HepG2 (cell line): ENCODE measurements around the gene TSSK2. TPM values are rescaled to one million over a fixed set of nuclear protein-coding genes. Genes with fewer than 3 reads are reported as not detected.

Experiments
- polyA plus RNA-seq, 8 experiments: library from polyadenylated mRNA; depleted of rRNA in 3 of 8; stranded (reverse) in 7 of 8; unstranded in 1 of 8; fragments of >200 nt; fragmentation: Illumina TruSeq in 4 of 8; extraction: Trizol in 4 of 8; gene quantifications; 2 replicates each; pipeline versions ENCODE4 v1.2.1 to v1.2.3, GENCODE V29; 2011 to 2016; ENCODE audit warnings: low read depth in 4 of 8, missing spikeins in 1 of 8, mixed read lengths in 1 of 8; ENCODE audit not compliant: insufficient read depth in 1 of 8
- total RNA-seq, 5 experiments: library from RNA; depleted of rRNA; stranded (reverse); fragments of >200 nt; fragmentation: Illumina TruSeq; extraction: Trizol; gene quantifications; 2 replicates each; pipeline ENCODE4 v1.2.3, GENCODE V29; 2016; ENCODE audit warnings: low read depth in 1 of 5

TSSK2 gene
- total and polyA plus RNA-seq, 2 of the 13 experiments (the other 11 are each of a cell fraction or from before 2014, with no cell fraction given), result not detected

Other genes starting within 250 kb of the TSSK2 start
- 0.07 TPM in 1 of 2 replicates, not detected in the other for gene DGCR6, start 225.0 kb upstream of the TSSK2 start, total RNA-seq (2016; rRNA removed; fragmentation: Illumina TruSeq; extraction: Trizol)
- 0.13 TPM in 1 of 2 replicates, not detected in the other for gene DGCR6, start 225.0 kb upstream of the TSSK2 start, polyA plus RNA-seq (2011; rRNA removed)
- gene PRODH, start 195.0 kb upstream of the TSSK2 start, total RNA-seq (2016; rRNA removed; fragmentation: Illumina TruSeq; extraction: Trizol), result 0.29 TPM in 1 of 2 replicates, not detected in the other
- gene PRODH, start 195.0 kb upstream of the TSSK2 start, polyA plus RNA-seq (2011; rRNA removed), result 0.30 and 0.76 TPM in 2 replicates
- gene DGCR2, start 8.9 kb upstream of the TSSK2 start, total RNA-seq (2016; rRNA removed; fragmentation: Illumina TruSeq; extraction: Trizol), result 13.1 and 35.3 TPM in 2 replicates
- gene DGCR2, start 8.9 kb upstream of the TSSK2 start, polyA plus RNA-seq (2011; rRNA removed), result 23.1 and 27.6 TPM in 2 replicates
- gene ESS2, start 13.3 kb downstream of the TSSK2 start, total RNA-seq (2016; rRNA removed; fragmentation: Illumina TruSeq; extraction: Trizol), result 7.6 and 8.9 TPM in 2 replicates
- 7.7 and 9.4 TPM in 2 replicates for gene ESS2, start 13.3 kb downstream of the TSSK2 start, polyA plus RNA-seq (2011; rRNA removed)
- gene GSC2, start 19.0 kb downstream of the TSSK2 start, total RNA-seq (2016; rRNA removed; fragmentation: Illumina TruSeq; extraction: Trizol), result not detected in 2 replicates
- gene GSC2, start 19.0 kb downstream of the TSSK2 start, polyA plus RNA-seq (2011; rRNA removed), result not detected in 2 replicates
- gene SLC25A1, start 47.4 kb downstream of the TSSK2 start, total RNA-seq (2016; rRNA removed; fragmentation: Illumina TruSeq; extraction: Trizol), result 118 and 161 TPM in 2 replicates
- 49.4 and 57.3 TPM in 2 replicates for gene SLC25A1, start 47.4 kb downstream of the TSSK2 start, polyA plus RNA-seq (2011; rRNA removed)
- gene CLTCL1, start 160.4 kb downstream of the TSSK2 start, total RNA-seq (2016; rRNA removed; fragmentation: Illumina TruSeq; extraction: Trizol), result 7.1 and 8.1 TPM in 2 replicates
- gene CLTCL1, start 160.4 kb downstream of the TSSK2 start, polyA plus RNA-seq (2011; rRNA removed), result 10.9 and 13.5 TPM in 2 replicates